Upper lobe of left lung (tissue), 6 donors: Measurements from ENCODE around the gene OGDH. TPM values are rescaled to one million over a fixed set of nuclear protein-coding genes. Genes with fewer than 3 reads are reported as not detected.
"Not testable (repeated sequence)": the region's sequence is repeated elsewhere in the genome, so short reads cannot be mapped to it uniquely, and the experiment has no call there.

Source experiments
- ATAC-seq, 2 donors: fragments of 200-7000 bp; cut with Tn5 transposase; one replicate each; pipeline ENCODE4 v1.9.1; 2022; ENCODE audit warnings: mild to moderate bottlenecking in 2 of 2, moderate library complexity in 2 of 2; ENCODE audit not compliant: low FRiP score in 2 of 2
- DNase-seq, 2 donors: peaks; one replicate each; pipeline ENCODE4 v3.0.0-alpha.2; 2019 to 2020
- H3K27ac ChIP-seq, 4 donors: fragments of 200-600 bp; sonication (generic); one replicate each; pipeline ENCODE4 v1.5.1; 2016 to 2019
- H3K27me3 ChIP-seq, 4 donors: fragments of 200-600 bp; sonication (generic); one replicate each; pipeline ENCODE4 v1.5.1; 2017 to 2019
- H3K36me3 ChIP-seq, 4 donors: fragments of 200-600 bp; sonication (generic); one replicate each; pipeline ENCODE4 v1.5.1; 2016 to 2019
- H3K4me1 ChIP-seq, 4 donors: fragments of 200-600 bp; sonication (generic); one replicate each; pipeline ENCODE4 v1.5.1; 2018 to 2019
- H3K4me3 ChIP-seq, 4 donors: fragments of 200-600 bp; sonication (generic); one replicate each; pipeline ENCODE4 v1.5.1; 2017 to 2019; ENCODE audit warnings: mild to moderate bottlenecking in 2 of 4, moderate library complexity in 1 of 4
- H3K9me3 ChIP-seq, 4 donors: fragments of 200-600 bp; sonication (generic); one replicate each; pipeline ENCODE4 v1.5.1; 2018 to 2019
- EP300 ChIP-seq, 4 donors: sonication (generic); formaldehyde crosslinking; IDR thresholded peaks; one replicate each; pipeline ENCODE4 v1.5.1; 2017; ENCODE audit warnings: antibody characterized with exemption in 4 of 4, control low read depth in 2 of 4
- POLR2A ChIP-seq, 4 donors: fragments of 450-650 bp; IDR thresholded peaks; one replicate each; pipeline ENCODE4 v1.5.1; 2016 to 2017; ENCODE audit warnings: antibody characterized with exemption in 4 of 4, mild to moderate bottlenecking in 2 of 4
- POLR2AphosphoS5 ChIP-seq, 2 donors: sonication (generic); formaldehyde crosslinking; IDR thresholded peaks; one replicate each; pipeline ENCODE4 v1.5.1; 2017; ENCODE audit warnings: antibody characterized with exemption in 2 of 2
- WGBS, 2 donors: methylation state at CpG; one replicate each; pipeline ENCODE4 v1.1.5; 2017 to 2018; 5-methylcytosine and 5-hydroxymethylcytosine counted together
- total RNA-seq, 6 donors: library from RNA; depleted of rRNA in 4 of 6; stranded (reverse); fragments of >200 nt in 4 of 6; gene quantifications; one replicate each; pipeline versions ENCODE4 v1.1.0 to v1.2.1, GENCODE V29; 2016 to 2021
- TF ChIP-seq, protein P1 (sequence below), 6 experiments: fragments of 450-650 bp in 4 of 6; fragments of 200-600 bp in 2 of 6; sonication (generic) in 2 of 6; IDR thresholded peaks; one replicate each; pipeline ENCODE4 v1.5.1; 2016 to 2019; ENCODE audit warnings: antibody characterized with exemption in 6 of 6
- donor health status: DM: no; HTN: no; CAD: no; lungs with moderate emphysema.
- donor health status: DM: no; HTN: yes; CAD: no; lungs with severe emphysema.

Gene OGDH
- total RNA-seq, 6 donors from 2014 or later: 76.1 to 160 (median 134) TPM

DNA sequence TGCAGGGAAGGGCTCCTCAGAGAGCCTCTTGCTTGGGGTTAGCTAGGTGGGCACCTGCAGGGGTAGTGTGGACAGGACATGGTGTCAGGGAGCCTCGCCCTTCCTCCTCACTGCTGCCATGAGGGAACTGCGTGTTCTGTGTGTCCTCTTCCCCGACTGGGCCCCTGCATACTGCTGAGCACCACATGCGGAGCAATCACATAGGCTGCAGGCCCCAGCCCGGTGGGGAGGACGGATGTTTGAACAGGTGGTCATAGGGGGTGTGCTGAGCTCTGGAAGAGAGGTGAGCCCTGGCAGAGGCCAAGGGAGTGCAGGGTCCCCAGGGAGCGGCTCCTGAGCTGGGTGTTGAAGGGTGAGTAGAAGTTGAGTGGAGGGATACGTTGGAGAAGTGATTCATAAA is 93.9 kb downstream of the OGDH start:
- Histone ChIP-seq H3K36me3 (peaks cover 43 to 79% (median 72%) of the 10 kb centered on the region in 4 donors), H3K4me3 (no peak overlapping the region), H3K27ac (no peak overlapping the region), H3K27me3 (no peaks in the 10 kb centered on the region), H3K4me1 (no peaks in the 10 kb centered on the region), H3K9me3 (no peaks in the 10 kb centered on the region)
- 93 to 97% methylated on average over 8 of the region's 8 CpGs for WGBS, 2 donors
- TF ChIP-seq, protein P1, sequence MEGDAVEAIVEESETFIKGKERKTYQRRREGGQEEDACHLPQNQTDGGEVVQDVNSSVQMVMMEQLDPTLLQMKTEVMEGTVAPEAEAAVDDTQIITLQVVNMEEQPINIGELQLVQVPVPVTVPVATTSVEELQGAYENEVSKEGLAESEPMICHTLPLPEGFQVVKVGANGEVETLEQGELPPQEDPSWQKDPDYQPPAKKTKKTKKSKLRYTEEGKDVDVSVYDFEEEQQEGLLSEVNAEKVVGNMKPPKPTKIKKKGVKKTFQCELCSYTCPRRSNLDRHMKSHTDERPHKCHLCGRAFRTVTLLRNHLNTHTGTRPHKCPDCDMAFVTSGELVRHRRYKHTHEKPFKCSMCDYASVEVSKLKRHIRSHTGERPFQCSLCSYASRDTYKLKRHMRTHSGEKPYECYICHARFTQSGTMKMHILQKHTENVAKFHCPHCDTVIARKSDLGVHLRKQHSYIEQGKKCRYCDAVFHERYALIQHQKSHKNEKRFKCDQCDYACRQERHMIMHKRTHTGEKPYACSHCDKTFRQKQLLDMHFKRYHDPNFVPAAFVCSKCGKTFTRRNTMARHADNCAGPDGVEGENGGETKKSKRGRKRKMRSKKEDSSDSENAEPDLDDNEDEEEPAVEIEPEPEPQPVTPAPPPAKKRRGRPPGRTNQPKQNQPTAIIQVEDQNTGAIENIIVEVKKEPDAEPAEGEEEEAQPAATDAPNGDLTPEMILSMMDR (IDR thresholded peaks at IDR 0.05): no peak
- TF ChIP-seq POLR2A (IDR thresholded peaks at IDR 0.05) (no peak), EP300 (IDR thresholded peaks at IDR 0.05) (no peak), POLR2AphosphoS5 (IDR thresholded peaks at IDR 0.05) (no peak)
- ATAC-seq: no peak
- no peak for DNase-seq

DNA sequence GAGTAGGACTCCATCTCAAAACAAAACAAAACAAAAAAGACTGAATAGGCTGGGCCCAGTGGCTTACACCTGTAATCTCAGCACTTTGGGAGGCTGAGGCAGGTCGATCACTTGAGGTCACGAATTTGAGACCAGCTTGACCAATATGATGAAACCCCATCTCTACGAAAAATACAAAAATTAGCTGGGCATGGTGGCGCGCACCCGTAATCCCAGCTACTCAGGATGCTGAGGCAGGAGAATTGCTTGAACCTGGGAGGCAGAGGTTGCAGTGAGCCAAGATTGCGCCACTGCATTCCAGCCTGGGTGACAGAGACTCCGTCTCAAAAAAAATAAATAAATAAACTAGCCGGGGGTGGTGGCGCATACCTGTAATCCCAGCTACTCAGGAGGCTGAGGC is 97.0 kb downstream of the OGDH start:
- H3K9me3 ChIP-seq, DNase-seq, ATAC-seq, H3K27ac ChIP-seq, H3K4me1 ChIP-seq, H3K4me3 ChIP-seq, H3K27me3 ChIP-seq: not testable (repeated sequence)
- 94 to 95% methylated on average over 10 of the region's 10 CpGs for WGBS, 2 donors
- H3K36me3 ChIP-seq: peaks cover 24 to 66% (median 59%) of the 10 kb centered on the region in 4 donors

DNA sequence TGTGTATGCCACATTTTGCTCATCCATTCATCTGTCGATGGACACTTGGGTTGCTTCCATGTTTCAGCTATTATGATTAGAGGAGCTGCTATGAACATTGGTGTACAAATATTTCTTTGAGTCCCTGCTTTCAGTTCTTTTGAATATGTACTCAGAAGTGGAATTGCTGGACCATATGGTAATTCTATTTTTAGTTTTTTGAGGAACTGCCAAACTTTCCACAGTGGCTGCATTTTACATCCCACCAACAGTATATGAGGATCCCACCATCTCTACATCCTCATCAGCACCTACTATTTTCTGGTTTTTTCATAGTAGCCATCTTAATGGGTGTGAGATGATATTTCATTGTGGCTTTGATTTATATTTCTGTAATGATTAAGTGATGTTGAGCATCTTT is 97.5 kb downstream of the OGDH start:
- Histone ChIP-seq H3K9me3 (no peaks in the 10 kb centered on the region), H3K36me3 (peaks cover 21 to 66% (median 59%) of the 10 kb centered on the region in 4 donors), H3K27me3 (no peaks in the 10 kb centered on the region), H3K4me1 (no peaks in the 10 kb centered on the region), H3K4me3 (no peak overlapping the region), H3K27ac (no peak overlapping the region)
- ATAC-seq (no peak), DNase-seq (no peak)
- TF ChIP-seq POLR2A (IDR thresholded peaks at IDR 0.05): no peak
- TF ChIP-seq, protein P1 (IDR thresholded peaks at IDR 0.05): no peak
- TF ChIP-seq POLR2AphosphoS5 (IDR thresholded peaks at IDR 0.05): no peak
- no peak for TF ChIP-seq EP300 (IDR thresholded peaks at IDR 0.05)
- WGBS, 2 donors: 88% methylated on average over 1 of the region's 1 CpG

DNA sequence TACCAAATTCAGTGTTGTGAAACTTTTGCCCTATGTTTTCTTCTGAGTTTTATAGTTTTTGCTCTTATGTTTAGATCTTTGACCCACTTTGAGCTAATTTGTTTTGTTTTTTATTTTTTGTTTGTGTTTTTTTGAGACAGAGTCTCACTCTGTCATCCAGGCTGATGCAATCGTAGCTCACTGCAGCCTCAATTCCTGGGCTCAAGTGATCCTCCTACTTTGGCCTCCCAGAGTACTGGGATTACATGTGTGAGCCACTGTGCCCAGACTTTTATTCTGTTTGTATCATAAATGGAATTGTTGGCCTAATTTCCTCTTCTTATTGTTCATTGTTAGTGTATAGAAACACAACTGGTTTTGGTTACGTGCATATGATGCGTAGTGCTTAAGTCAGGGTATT is 99.0 kb downstream of the OGDH start:
- DNase-seq (no peak), ATAC-seq (no peak)
- 96 to 97% methylated on average over 3 of the region's 3 CpGs for WGBS, 2 donors
- Histone ChIP-seq H3K27me3 (no peaks in the 10 kb centered on the region), H3K4me1 (no peaks in the 10 kb centered on the region), H3K27ac (no peak overlapping the region), H3K9me3 (no peaks in the 10 kb centered on the region), H3K36me3 (peaks cover 15 to 64% (median 55%) of the 10 kb centered on the region in 4 donors), H3K4me3 (no peak overlapping the region)
- TF ChIP-seq, protein P1 (IDR thresholded peaks at IDR 0.05): no peak
- TF ChIP-seq POLR2A (IDR thresholded peaks at IDR 0.05) (no peak), POLR2AphosphoS5 (IDR thresholded peaks at IDR 0.05) (no peak), EP300 (IDR thresholded peaks at IDR 0.05) (no peak)

- ATAC-seq: no peak
- peak in 1 of 2 donors; percentile 49 for DNase-seq
- no peak overlapping the region for H3K4me3 ChIP-seq
- TF ChIP-seq, protein P1 (IDR thresholded peaks at IDR 0.05): no peak
- no peak for TF ChIP-seq EP300 (IDR thresholded peaks at IDR 0.05)
- TF ChIP-seq POLR2A (IDR thresholded peaks at IDR 0.05): no peak
- TF ChIP-seq POLR2AphosphoS5 (IDR thresholded peaks at IDR 0.05): no peak
- peaks cover 8 to 53% (median 43%) of the 10 kb centered on the region in 4 donors for H3K36me3 ChIP-seq
- no peaks in the 10 kb centered on the region for H3K9me3 ChIP-seq
- H3K4me1 ChIP-seq: peaks cover 0 to 2% (median under 1%) of the 10 kb centered on the region in 4 donors
- H3K27ac ChIP-seq: no peak overlapping the region
- 89 to 94% methylated on average over 14 to 20 of the region's 20 CpGs for WGBS, 2 donors
- no peaks in the 10 kb centered on the region for H3K27me3 ChIP-seq
Measured at GRCh38 chr7:44706788-44707557, 100.5 kb downstream of the OGDH start.
